Tibial artery (tissue), 4 donors: Measurements from ENCODE around the gene BAHD1.

ENCODE experiments used
- DNase-seq, 2 donors: peaks; one replicate each; pipeline ENCODE4 v3.0.0-alpha.2; 2019
- H3K27ac ChIP-seq, 2 donors: fragments of 200-600 bp; sonication (generic) in 1 of 2; 1 replicate in 1 of 2; 2 replicates in 1 of 2; pipeline ENCODE4 v1.5.1; 2018 to 2019; ENCODE audit warnings: mild to moderate bottlenecking in 1 of 2
- H3K27me3 ChIP-seq, 2 donors: fragments of 200-600 bp; sonication (generic) in 1 of 2; one replicate each; pipeline versions ENCODE4 v1.5.1 to v1.6.0; 2016 to 2019
- H3K36me3 ChIP-seq, 3 donors: fragments of 200-600 bp; sonication (generic) in 2 of 3; one replicate each; pipeline ENCODE4 v1.5.1; 2016 to 2019; ENCODE audit warnings: mild to moderate bottlenecking in 2 of 3
- H3K4me1 ChIP-seq, 4 donors: fragments of 200-600 bp; sonication (generic) in 2 of 4; 1 replicate in 3 of 4; 2 replicates in 1 of 4; pipeline ENCODE4 v1.5.1; 2016 to 2019
- H3K4me3 ChIP-seq, 2 donors: fragments of 200-600 bp; sonication (generic) in 1 of 2; 1 replicate in 1 of 2; 2 replicates in 1 of 2; pipeline ENCODE4 v1.5.1; 2018 to 2019; ENCODE audit warnings: mild to moderate bottlenecking in 2 of 2
- H3K9me3 ChIP-seq, 3 donors: fragments of 200-600 bp; sonication (generic) in 1 of 3; one replicate each; pipeline ENCODE4 v1.5.1; 2016 to 2019
- intact Hi-C: fragments of 100-400 bp; cut with DNase I; formaldehyde crosslinking; loops from one replicate; pipeline ENCODE4 v1.15.0; 2023; ENCODE audit warnings: low total_unique reads
- TF ChIP-seq, protein P1 (sequence below), 2 experiments: fragments of 200-600 bp in 1 of 2; fragments of 450-650 bp in 1 of 2; IDR thresholded peaks; one replicate each; pipeline ENCODE4 v1.5.1; 2017 to 2019; ENCODE audit warnings: antibody characterized with exemption in 2 of 2, mild to moderate bottlenecking in 1 of 2, moderate library complexity in 1 of 2

Gene BAHD1

DNA sequence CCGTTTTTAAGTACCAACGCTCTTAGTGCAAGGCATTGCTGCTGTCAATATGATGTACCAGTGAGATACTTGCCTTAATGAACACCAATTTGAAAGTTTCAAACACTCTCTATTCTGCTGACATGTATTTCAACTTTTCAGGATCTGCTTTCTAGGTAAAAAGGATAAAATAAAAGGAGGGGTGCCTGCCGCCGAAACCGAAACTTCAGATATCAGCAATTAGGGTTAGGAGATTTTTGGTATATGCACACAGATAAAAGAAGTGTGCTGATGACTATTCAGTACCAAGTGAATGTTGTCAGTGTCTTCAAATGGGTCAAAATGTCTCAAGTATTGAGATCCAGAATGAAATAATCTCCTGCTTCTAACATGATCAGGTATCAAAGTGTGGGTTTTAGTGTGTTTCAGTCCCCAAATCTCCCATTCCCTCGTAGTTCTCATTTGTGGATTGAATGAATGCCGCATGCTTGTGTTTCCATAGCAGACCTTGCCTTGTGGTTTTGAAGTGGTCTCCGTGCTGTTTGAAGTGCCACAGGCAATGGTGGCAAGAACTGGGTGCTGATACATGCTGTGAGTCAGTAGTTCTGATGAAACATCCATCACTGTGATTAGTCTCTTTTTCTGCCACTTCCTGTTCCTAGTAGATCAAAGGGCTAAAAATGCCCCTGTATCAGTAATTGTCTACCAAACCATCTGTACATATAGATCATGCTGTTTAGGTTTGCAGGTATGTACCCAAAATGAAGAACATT lies 52.5 kb downstream of the BAHD1 start:
- Histone ChIP-seq H3K27me3 (peaks cover 0 to 5% of the 10 kb centered on the region in 2 donors), H3K27ac (no peak overlapping the region), H3K4me3 (no peak overlapping the region), H3K36me3 (no peaks in the 10 kb centered on the region), H3K9me3 (no peaks in the 10 kb centered on the region), H3K4me1 (no peaks in the 10 kb centered on the region)
- intact Hi-C loops, result no loop called here
- no peak for DNase-seq
- TF ChIP-seq, protein P1, sequence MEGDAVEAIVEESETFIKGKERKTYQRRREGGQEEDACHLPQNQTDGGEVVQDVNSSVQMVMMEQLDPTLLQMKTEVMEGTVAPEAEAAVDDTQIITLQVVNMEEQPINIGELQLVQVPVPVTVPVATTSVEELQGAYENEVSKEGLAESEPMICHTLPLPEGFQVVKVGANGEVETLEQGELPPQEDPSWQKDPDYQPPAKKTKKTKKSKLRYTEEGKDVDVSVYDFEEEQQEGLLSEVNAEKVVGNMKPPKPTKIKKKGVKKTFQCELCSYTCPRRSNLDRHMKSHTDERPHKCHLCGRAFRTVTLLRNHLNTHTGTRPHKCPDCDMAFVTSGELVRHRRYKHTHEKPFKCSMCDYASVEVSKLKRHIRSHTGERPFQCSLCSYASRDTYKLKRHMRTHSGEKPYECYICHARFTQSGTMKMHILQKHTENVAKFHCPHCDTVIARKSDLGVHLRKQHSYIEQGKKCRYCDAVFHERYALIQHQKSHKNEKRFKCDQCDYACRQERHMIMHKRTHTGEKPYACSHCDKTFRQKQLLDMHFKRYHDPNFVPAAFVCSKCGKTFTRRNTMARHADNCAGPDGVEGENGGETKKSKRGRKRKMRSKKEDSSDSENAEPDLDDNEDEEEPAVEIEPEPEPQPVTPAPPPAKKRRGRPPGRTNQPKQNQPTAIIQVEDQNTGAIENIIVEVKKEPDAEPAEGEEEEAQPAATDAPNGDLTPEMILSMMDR (IDR thresholded peaks at IDR 0.05), result no peak

GRCh38 chr15:40495516-40495915 lies 54.8 kb downstream of the BAHD1 start:
- H3K27me3 ChIP-seq, result peaks cover 0 to 11% of the 10 kb centered on the region in 2 donors
- intact Hi-C loops, result no loop called here
- H3K4me1 ChIP-seq, result no peaks in the 10 kb centered on the region
- TF ChIP-seq, protein P1 (IDR thresholded peaks at IDR 0.05), result no peak
- no peak for DNase-seq
- no peak overlapping the region for H3K4me3 ChIP-seq
- no peak overlapping the region for H3K27ac ChIP-seq
- H3K36me3 ChIP-seq, result no peaks in the 10 kb centered on the region
- H3K9me3 ChIP-seq, result no peaks in the 10 kb centered on the region

DNA sequence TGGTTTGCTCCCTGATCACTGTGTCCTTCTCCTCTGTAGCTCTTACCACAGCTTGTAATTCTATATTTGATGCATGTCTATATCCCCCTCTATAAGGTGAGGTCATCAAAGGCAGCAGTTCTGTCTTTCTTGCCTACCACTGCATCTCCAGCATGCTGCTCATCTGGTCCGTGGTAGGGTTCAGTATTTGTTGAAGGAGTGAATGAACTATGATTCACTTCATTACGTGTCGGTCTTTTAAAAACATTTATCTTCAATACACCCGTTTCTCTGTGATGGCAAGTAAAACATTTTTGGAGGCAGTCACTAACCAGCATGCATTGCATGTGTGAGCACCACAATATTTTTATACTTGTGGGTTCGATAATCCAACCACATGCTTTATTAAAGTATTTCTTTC lies 57.7 kb downstream of the BAHD1 start:
- H3K27me3 ChIP-seq, result peaks cover 0 to 16% of the 10 kb centered on the region in 2 donors
- no peaks in the 10 kb centered on the region for H3K9me3 ChIP-seq
- H3K36me3 ChIP-seq, result no peaks in the 10 kb centered on the region
- DNase-seq, result no peak
- TF ChIP-seq, protein P1 (IDR thresholded peaks at IDR 0.05), result no peak
- H3K27ac ChIP-seq, result no peak overlapping the region
- no peak overlapping the region for H3K4me3 ChIP-seq
- intact Hi-C loops, result no loop called here
- no peaks in the 10 kb centered on the region for H3K4me1 ChIP-seq

- Histone ChIP-seq H3K4me3 (no peak overlapping the region), H3K27ac (no peak overlapping the region), H3K27me3 (peaks cover 0 to 16% of the 10 kb centered on the region in 2 donors), H3K36me3 (no peaks in the 10 kb centered on the region), H3K9me3 (no peaks in the 10 kb centered on the region), H3K4me1 (no peaks in the 10 kb centered on the region)
- intact Hi-C loops, result no loop called here
- no peak for DNase-seq
- TF ChIP-seq, protein P1 (IDR thresholded peaks at IDR 0.05), result no peak
Measured at GRCh38 chr15:40498891-40499290, 58.1 kb downstream of the BAHD1 start.

- Histone ChIP-seq H3K27me3 (peaks cover 0 to 16% of the 10 kb centered on the region in 2 donors), H3K27ac (no peak overlapping the region), H3K4me1 (no peaks in the 10 kb centered on the region), H3K9me3 (no peaks in the 10 kb centered on the region), H3K36me3 (no peaks in the 10 kb centered on the region), H3K4me3 (no peak overlapping the region)
- intact Hi-C loops, result loop anchor here (10.0 kb wide), 1 partner anchor 55 kb away; the partner anchor contains the start of gene BAHD1
- TF ChIP-seq, protein P1 (IDR thresholded peaks at IDR 0.05), result no peak
- DNase-seq, result no peak
Measured at GRCh38 chr15:40499931-40500330, 59.2 kb downstream of the BAHD1 start.
